Breast epithelium (tissue), 4 donors: ENCODE data around the gene CNIH4. TPM values are rescaled to one million over a fixed set of nuclear protein-coding genes. Genes with fewer than 3 reads are reported as not detected.
"Not testable (repeated sequence)": the region's sequence is repeated elsewhere in the genome, so short reads cannot be mapped to it uniquely, and the experiment has no call there.

Experiments
- DNase-seq, 2 donors: peaks; one replicate each; pipeline ENCODE4 v3.0.0-alpha.2; 2019; ENCODE audit warnings: low spot score in 2 of 2
- H3K27ac ChIP-seq, 2 donors: fragments of 200-600 bp; sonication (generic) in 1 of 2; one replicate each; pipeline ENCODE4 v1.5.1; 2016 to 2019; ENCODE audit warnings: mild to moderate bottlenecking in 1 of 2
- H3K27me3 ChIP-seq, 2 donors: fragments of 200-600 bp; sonication (generic) in 1 of 2; one replicate each; pipeline versions ENCODE4 v1.5.1 to v1.6.0; 2017 to 2019; ENCODE audit warnings: control low read depth in 1 of 2, mild to moderate bottlenecking in 1 of 2
- H3K36me3 ChIP-seq: fragments of 200-600 bp; one replicate; pipeline ENCODE4 v1.5.1; 2019
- H3K4me1 ChIP-seq, 2 donors: fragments of 200-600 bp; sonication (generic); one replicate each; pipeline ENCODE4 v1.5.1; 2016 to 2019; ENCODE audit warnings: control low read depth in 1 of 2
- H3K4me3 ChIP-seq, 3 donors: fragments of 200-600 bp; sonication (generic); 1 replicate in 2 of 3; 2 replicates in 1 of 3; pipeline ENCODE4 v1.5.1; 2016 to 2019; ENCODE audit warnings: mild to moderate bottlenecking in 3 of 3, moderate library complexity in 2 of 3
- H3K9me3 ChIP-seq, 2 donors: fragments of 200-600 bp; sonication (generic) in 1 of 2; one replicate each; pipeline ENCODE4 v1.5.1; 2016 to 2019; ENCODE audit warnings: control low read depth in 1 of 2
- CTCF ChIP-seq, 3 donors: fragments of 450-650 bp; IDR thresholded peaks; one replicate each; pipeline ENCODE4 v1.5.1; 2016 to 2017; ENCODE audit warnings: antibody characterized with exemption in 3 of 3, mild to moderate bottlenecking in 3 of 3, moderate library complexity in 3 of 3
- POLR2A ChIP-seq: fragments of 450-650 bp; IDR thresholded peaks from one replicate; pipeline ENCODE4 v1.6.1; 2016; ENCODE audit warnings: antibody characterized with exemption, mild to moderate bottlenecking, moderate library complexity
- POLR2AphosphoS5 ChIP-seq, 3 donors: sonication (generic); formaldehyde crosslinking; IDR thresholded peaks; one replicate each; pipeline ENCODE4 v1.6.1; 2017; ENCODE audit warnings: antibody characterized with exemption in 3 of 3
- intact Hi-C: fragments of 100-400 bp; cut with DNase I; formaldehyde crosslinking; loops from one replicate; pipeline ENCODE4 v1.15.1; 2023; ENCODE audit warnings: low total_unique reads
- total RNA-seq, 3 donors: library from RNA; depleted of rRNA; stranded (reverse); fragments of >200 nt; gene quantifications; one replicate each; pipeline ENCODE4 v1.1.0, GENCODE V29; 2016

Gene CNIH4
- total RNA-seq, 3 donors from 2014 or later = 42.9 to 54.1 (median 43.3) TPM

GRCh38 chr1:224339442-224340033 is 17.1 kb upstream of the CNIH4 start:
- Histone ChIP-seq H3K4me3 (no peak overlapping the region), H3K4me1 (no peaks in the 10 kb centered on the region), H3K36me3 (no peaks in the 10 kb centered on the region), H3K27me3 (no peaks in the 10 kb centered on the region), H3K27ac (no peak overlapping the region), H3K9me3 (peaks cover 16 to 17% of the 10 kb centered on the region in 2 donors)
- TF ChIP-seq POLR2AphosphoS5 (IDR thresholded peaks at IDR 0.05) (no peak), POLR2A (no peak), CTCF (IDR thresholded peaks at IDR 0.05) (no peak)
- no peak for DNase-seq
- intact Hi-C loops = no loop called here

GRCh38 chr1:224340453-224341384 is 16.0 kb upstream of the CNIH4 start:
- H3K4me1 ChIP-seq, H3K36me3 ChIP-seq, DNase-seq, H3K27ac ChIP-seq, intact Hi-C loops, H3K27me3 ChIP-seq: not testable (repeated sequence)
- H3K4me3 ChIP-seq = peak overlapping the region; percentile 38 to 60 (median 53)
- peaks cover 17 to 23% of the 10 kb centered on the region in 2 donors for H3K9me3 ChIP-seq

GRCh38 chr1:224343679-224344078 is 13.0 kb upstream of the CNIH4 start:
- no peak for DNase-seq
- TF ChIP-seq POLR2A = no peak
- TF ChIP-seq POLR2AphosphoS5 (IDR thresholded peaks at IDR 0.05) = no peak
- no peak for TF ChIP-seq CTCF (IDR thresholded peaks at IDR 0.05)
- Histone ChIP-seq H3K4me3 (no peak overlapping the region), H3K4me1 (no peaks in the 10 kb centered on the region), H3K27ac (no peak overlapping the region), H3K27me3 (no peaks in the 10 kb centered on the region), H3K9me3 (peaks cover 17 to 23% of the 10 kb centered on the region in 2 donors), H3K36me3 (no peaks in the 10 kb centered on the region)
- intact Hi-C loops = no loop called here

- no peaks in the 10 kb centered on the region for H3K4me1 ChIP-seq
Measured at GRCh38 chr1:224348137-224348536, 8.5 kb upstream of the CNIH4 start.

GRCh38 chr1:224349716-224350115 is 7.0 kb upstream of the CNIH4 start:
- H3K27me3 ChIP-seq, intact Hi-C loops, H3K36me3 ChIP-seq, H3K4me1 ChIP-seq, H3K4me3 ChIP-seq, H3K9me3 ChIP-seq, DNase-seq, H3K27ac ChIP-seq: not testable (repeated sequence)

More at GRCh38 chr1:224348137-224348536, 8.5 kb upstream of the CNIH4 start:
- Histone ChIP-seq H3K27ac (no peak overlapping the region), H3K36me3 (no peaks in the 10 kb centered on the region), H3K4me3 (no peak overlapping the region), H3K27me3 (no peaks in the 10 kb centered on the region), H3K9me3 (peaks cover 14 to 21% of the 10 kb centered on the region in 2 donors)
- intact Hi-C loops = no loop called here
- TF ChIP-seq POLR2AphosphoS5 (IDR thresholded peaks at IDR 0.05) = no peak
- TF ChIP-seq CTCF (IDR thresholded peaks at IDR 0.05) = no peak
- TF ChIP-seq POLR2A = no peak
- no peak for DNase-seq

- H3K36me3 ChIP-seq, intact Hi-C loops, DNase-seq: not testable (repeated sequence)
Measured at GRCh38 chr1:224352436-224353085, 4.1 kb upstream of the CNIH4 start.

More at GRCh38 chr1:224352436-224353085, 4.1 kb upstream of the CNIH4 start:
- H3K9me3 ChIP-seq, H3K4me3 ChIP-seq, H3K27ac ChIP-seq, H3K27me3 ChIP-seq, H3K4me1 ChIP-seq: not testable (repeated sequence)
